GM13976 (cell line): ENCODE data around the gene KCNMA1.

ENCODE experiments used
- DNase-seq: peaks from one replicate; pipeline ENCODE4 v3.0.0; 2012; ENCODE audit warnings: low spot score
- CTCF ChIP-seq: IDR thresholded peaks from 2 replicates; pipeline ENCODE4 v1.5.1; 2012; ENCODE audit warnings: borderline replicate concordance, mild to moderate bottlenecking; ENCODE audit not compliant: insufficient read depth; ENCODE audit errors: extremely low read depth, missing control alignments, control extremely low read depth
- in situ Hi-C: fragments of 300-500 bp; cut with MboI; formaldehyde crosslinking; loops from one replicate; pipeline ENCODE4 v1.12.0; 2022; ENCODE audit warnings: low sequenced_read_pairs, mixed read lengths, inconsistent platforms; ENCODE audit not compliant: unreplicated experiment

The KCNMA1 gene

GRCh38 chr10:77533887-77534278 is 103.7 kb downstream of the KCNMA1 start:
- in situ Hi-C loops: no loop called here
- TF ChIP-seq CTCF: no peak
- no peak for DNase-seq

GRCh38 chr10:77533146-77533886 is 104.3 kb downstream of the KCNMA1 start:
- in situ Hi-C loops: no loop called here
- no peak for TF ChIP-seq CTCF
- DNase-seq: no peak

GRCh38 chr10:77532068-77532467 is 105.5 kb downstream of the KCNMA1 start:
- DNase-seq: no peak
- no peak for TF ChIP-seq CTCF
- in situ Hi-C loops: no loop called here

- no peak for TF ChIP-seq CTCF
- DNase-seq: no peak
- in situ Hi-C loops: no loop called here
Observed at GRCh38 chr10:77531441-77532001, 106.1 kb downstream of the KCNMA1 start.

GRCh38 chr10:77530011-77530410 is 107.6 kb downstream of the KCNMA1 start:
- no peak for TF ChIP-seq CTCF
- in situ Hi-C loops: no loop called here
- DNase-seq: no peak

- DNase-seq: no peak
- in situ Hi-C loops: no loop called here
- no peak for TF ChIP-seq CTCF
Observed at GRCh38 chr10:77529050-77529576, 108.5 kb downstream of the KCNMA1 start.
